Stimulated activated naive CD8-positive, alpha-beta T cell treated with anti-CD3 and anti-CD28 coated beads, Interleukin-15, Interleukin-2, amounts not matched to agents 100 ng/mL and 50 ng/mL, for 24 hours (primary cell): ENCODE data around the gene CEP72.
"Not testable (repeated sequence)": the region's sequence is repeated elsewhere in the genome, so short reads cannot be mapped to it uniquely, and the experiment has no call there.

Source experiments
- H3K27ac Mint-ChIP-seq: one replicate; pipeline ENCODE4 v1.8.0; 2021; ENCODE audit warnings: mild to moderate bottlenecking, mixed read lengths
- H3K27me3 Mint-ChIP-seq: one replicate; pipeline ENCODE4 v1.8.0; 2021; ENCODE audit warnings: mixed read lengths
- H3K36me3 Mint-ChIP-seq: one replicate; pipeline ENCODE4 v1.8.0; 2021; ENCODE audit warnings: low read depth, mixed read lengths
- H3K4me1 Mint-ChIP-seq: one replicate; pipeline ENCODE4 v1.8.0; 2021; ENCODE audit warnings: low read depth, mixed read lengths
- H3K4me3 Mint-ChIP-seq: one replicate; pipeline ENCODE4 v1.8.0; 2021; ENCODE audit warnings: mild to moderate bottlenecking, mixed read lengths
- H3K9me3 Mint-ChIP-seq: one replicate; pipeline ENCODE4 v1.8.0; 2021; ENCODE audit warnings: mixed read lengths

Gene CEP72

DNA sequence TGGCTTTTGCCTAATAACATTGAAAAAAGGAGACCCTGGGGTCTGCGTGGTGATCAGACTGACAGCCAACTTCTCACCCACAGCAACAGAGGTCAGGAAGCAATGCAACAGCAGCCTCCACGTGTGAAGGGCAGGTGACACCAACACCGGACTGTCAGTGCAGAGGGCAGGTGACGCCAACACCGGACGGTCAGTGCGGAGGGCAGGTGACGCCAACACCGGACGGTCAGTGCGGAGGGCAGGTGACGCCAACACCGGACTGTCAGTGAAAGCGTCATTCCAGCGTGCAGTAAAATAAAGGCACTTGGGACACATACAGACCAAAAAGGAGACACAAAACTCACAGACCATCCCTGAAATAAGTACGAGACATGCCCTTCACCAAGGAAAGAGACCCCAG, 37.2 kb upstream of the CEP72 start:
- peaks cover 14% of the 10 kb centered on the region for H3K9me3 Mint-ChIP-seq
- no peak overlapping the region for H3K27ac Mint-ChIP-seq
- H3K36me3 Mint-ChIP-seq, result no peaks in the 10 kb centered on the region
- H3K4me1 Mint-ChIP-seq, result no peaks in the 10 kb centered on the region
- H3K4me3 Mint-ChIP-seq, result no peak overlapping the region
- peaks cover 37% of the 10 kb centered on the region for H3K27me3 Mint-ChIP-seq

GRCh38 chr5:575636-576035, 36.5 kb upstream of the CEP72 start:
- Mint-ChIP-seq H3K27ac (no peak overlapping the region), H3K4me3 (no peak overlapping the region), H3K9me3 (peaks cover 14% of the 10 kb centered on the region), H3K36me3 (no peaks in the 10 kb centered on the region), H3K4me1 (no peaks in the 10 kb centered on the region), H3K27me3 (peaks cover 43% of the 10 kb centered on the region)

DNA sequence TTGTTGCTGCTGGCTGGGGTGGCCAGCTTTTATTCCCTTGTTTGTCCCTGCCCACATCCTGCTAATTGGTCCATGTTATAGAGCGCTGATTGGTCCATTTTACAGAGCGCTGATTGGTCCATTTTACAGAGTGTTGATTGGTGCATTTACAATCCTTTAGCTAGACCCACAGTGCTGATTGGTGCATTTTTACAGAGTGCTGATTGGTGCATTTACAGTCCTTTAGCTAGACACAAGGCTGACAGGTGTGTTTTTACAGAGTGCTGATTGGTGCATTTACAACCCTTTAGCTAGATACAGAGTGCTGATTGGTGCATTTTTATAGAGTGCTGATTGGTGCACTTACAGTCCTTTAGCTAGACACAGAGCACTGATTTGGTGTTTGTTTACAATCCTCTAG, 34.9 kb upstream of the CEP72 start:
- H3K36me3 Mint-ChIP-seq, H3K27ac Mint-ChIP-seq, H3K4me3 Mint-ChIP-seq, H3K4me1 Mint-ChIP-seq: not testable (repeated sequence)
- H3K9me3 Mint-ChIP-seq, result peaks cover 14% of the 10 kb centered on the region
- peaks cover 58% of the 10 kb centered on the region for H3K27me3 Mint-ChIP-seq

GRCh38 chr5:577800-578199, 34.3 kb upstream of the CEP72 start:
- Mint-ChIP-seq H3K9me3 (peaks cover 14% of the 10 kb centered on the region), H3K27me3 (peaks cover 57% of the 10 kb centered on the region), H3K27ac (no peak overlapping the region), H3K4me1 (no peaks in the 10 kb centered on the region), H3K36me3 (no peaks in the 10 kb centered on the region), H3K4me3 (no peak overlapping the region)

GRCh38 chr5:579211-579610, 32.9 kb upstream of the CEP72 start:
- H3K4me1 Mint-ChIP-seq, result no peaks in the 10 kb centered on the region
- peaks cover 57% of the 10 kb centered on the region for H3K27me3 Mint-ChIP-seq
- H3K4me3 Mint-ChIP-seq, result no peak overlapping the region

DNA sequence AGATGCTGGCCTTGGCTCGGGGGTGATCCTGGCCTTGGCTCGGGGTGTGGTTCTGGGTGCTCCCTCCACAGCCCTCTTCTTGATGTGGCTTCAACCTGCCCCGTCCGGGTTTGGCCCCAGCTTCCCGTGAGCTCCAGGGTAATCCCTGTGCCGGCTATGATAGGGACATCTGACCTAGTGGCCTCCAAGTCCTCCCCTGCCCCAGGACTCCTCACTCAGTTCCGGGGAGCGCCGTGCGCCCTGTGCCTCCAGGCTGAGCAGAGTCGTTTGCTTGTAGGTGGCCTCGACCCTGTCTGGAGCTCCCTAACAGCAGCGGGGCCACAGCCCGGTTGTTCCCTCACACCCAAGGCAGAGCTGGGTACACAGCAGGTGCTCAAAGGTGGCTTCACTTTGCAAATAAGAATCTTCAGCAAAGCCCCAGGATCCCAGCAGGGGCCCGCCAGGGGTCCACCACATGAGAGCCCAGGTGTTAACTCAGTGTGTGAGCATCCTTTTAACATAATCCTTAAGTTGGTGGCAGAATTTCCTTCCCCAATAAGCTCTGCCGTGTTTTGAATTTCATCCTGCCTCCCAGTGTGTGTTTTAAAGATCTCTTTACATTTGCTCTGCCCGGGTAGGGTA, 32.3 kb upstream of the CEP72 start:
- Mint-ChIP-seq H3K36me3 (no peaks in the 10 kb centered on the region), H3K9me3 (peaks cover 14% of the 10 kb centered on the region), H3K27me3 (peaks cover 57% of the 10 kb centered on the region), H3K4me1 (no peaks in the 10 kb centered on the region), H3K4me3 (no peak overlapping the region), H3K27ac (no peak overlapping the region)

More at GRCh38 chr5:579211-579610, 32.9 kb upstream of the CEP72 start:
- Mint-ChIP-seq H3K36me3 (no peaks in the 10 kb centered on the region), H3K9me3 (peaks cover 14% of the 10 kb centered on the region), H3K27ac (no peak overlapping the region)

- peaks cover 52% of the 10 kb centered on the region for H3K27me3 Mint-ChIP-seq
- no peaks in the 10 kb centered on the region for H3K4me1 Mint-ChIP-seq
- H3K4me3 Mint-ChIP-seq, result no peak overlapping the region
- H3K27ac Mint-ChIP-seq, result no peak overlapping the region
- no peaks in the 10 kb centered on the region for H3K36me3 Mint-ChIP-seq
- H3K9me3 Mint-ChIP-seq, result peaks cover 9% of the 10 kb centered on the region
Observed at GRCh38 chr5:580436-580835, 31.7 kb upstream of the CEP72 start.

- H3K36me3 Mint-ChIP-seq, result no peaks in the 10 kb centered on the region
- H3K27me3 Mint-ChIP-seq, result peaks cover 48% of the 10 kb centered on the region
- peaks cover 4% of the 10 kb centered on the region for H3K9me3 Mint-ChIP-seq
- no peak overlapping the region for H3K4me3 Mint-ChIP-seq
- no peaks in the 10 kb centered on the region for H3K4me1 Mint-ChIP-seq
- H3K27ac Mint-ChIP-seq, result no peak overlapping the region
Observed at GRCh38 chr5:581266-581665, 30.9 kb upstream of the CEP72 start.

GRCh38 chr5:581941-582340, 30.2 kb upstream of the CEP72 start:
- peaks cover 45% of the 10 kb centered on the region for H3K27me3 Mint-ChIP-seq
- H3K36me3 Mint-ChIP-seq, result no peaks in the 10 kb centered on the region
- H3K4me1 Mint-ChIP-seq, result no peaks in the 10 kb centered on the region
- H3K9me3 Mint-ChIP-seq, result no peaks in the 10 kb centered on the region
- H3K4me3 Mint-ChIP-seq, result no peak overlapping the region
- no peak overlapping the region for H3K27ac Mint-ChIP-seq

DNA sequence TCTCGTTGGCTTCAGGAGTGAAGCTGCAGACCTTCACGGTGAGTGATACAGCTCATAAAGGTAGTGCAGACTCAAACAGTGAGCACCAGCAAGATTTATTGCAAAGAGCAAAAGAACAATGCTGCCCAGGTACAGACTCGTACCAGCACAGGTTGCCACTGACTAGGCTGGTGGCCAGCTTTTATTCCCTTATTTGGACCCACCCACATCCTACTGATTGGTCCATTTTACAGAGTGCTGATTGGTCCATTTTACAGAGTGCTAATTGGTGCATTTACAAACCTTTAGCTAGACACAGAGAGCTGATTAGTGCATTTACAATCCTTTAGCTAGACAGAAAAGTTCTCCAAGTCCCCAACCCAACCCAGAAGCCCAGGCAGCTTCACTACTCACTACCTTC, 29.7 kb upstream of the CEP72 start:
- not testable (repeated sequence) for H3K9me3 Mint-ChIP-seq, H3K4me1 Mint-ChIP-seq, H3K4me3 Mint-ChIP-seq, H3K36me3 Mint-ChIP-seq, H3K27ac Mint-ChIP-seq
- H3K27me3 Mint-ChIP-seq, result peaks cover 45% of the 10 kb centered on the region

- Mint-ChIP-seq H3K4me3 (no peak overlapping the region), H3K27me3 (peaks cover 43% of the 10 kb centered on the region), H3K9me3 (no peaks in the 10 kb centered on the region), H3K4me1 (no peaks in the 10 kb centered on the region), H3K27ac (no peak overlapping the region), H3K36me3 (no peaks in the 10 kb centered on the region)
Observed at GRCh38 chr5:582936-583635, 29.1 kb upstream of the CEP72 start.

DNA sequence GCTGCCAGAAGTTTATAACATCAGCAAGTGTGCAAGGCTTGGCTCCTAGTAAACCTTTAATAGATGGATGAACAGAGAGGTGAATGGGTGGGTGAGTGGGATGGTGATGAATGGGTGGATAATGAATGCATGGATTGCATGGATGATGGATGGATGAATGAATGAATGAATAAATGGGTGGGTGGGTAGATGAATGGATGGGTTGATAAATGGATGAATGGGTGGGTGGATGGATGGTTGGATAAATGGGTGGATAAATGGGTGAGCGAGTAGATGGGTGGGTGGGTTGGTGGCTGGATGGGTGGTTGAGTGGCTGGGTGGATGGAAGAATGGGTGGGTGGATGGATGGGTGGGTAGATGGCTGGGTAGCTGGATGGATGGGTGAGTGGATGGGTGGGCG, 28.5 kb upstream of the CEP72 start:
- no peaks in the 10 kb centered on the region for H3K36me3 Mint-ChIP-seq
- no peak overlapping the region for H3K27ac Mint-ChIP-seq
- peaks cover 41% of the 10 kb centered on the region for H3K27me3 Mint-ChIP-seq
- no peaks in the 10 kb centered on the region for H3K4me1 Mint-ChIP-seq
- no peak overlapping the region for H3K4me3 Mint-ChIP-seq
- no peaks in the 10 kb centered on the region for H3K9me3 Mint-ChIP-seq

GRCh38 chr5:584216-584615, 27.9 kb upstream of the CEP72 start:
- no peaks in the 10 kb centered on the region for H3K4me1 Mint-ChIP-seq
- H3K9me3 Mint-ChIP-seq, result peaks cover under 1% of the 10 kb centered on the region
- no peaks in the 10 kb centered on the region for H3K36me3 Mint-ChIP-seq
- no peak overlapping the region for H3K27ac Mint-ChIP-seq
- peaks cover 35% of the 10 kb centered on the region for H3K27me3 Mint-ChIP-seq
- H3K4me3 Mint-ChIP-seq, result no peak overlapping the region

DNA sequence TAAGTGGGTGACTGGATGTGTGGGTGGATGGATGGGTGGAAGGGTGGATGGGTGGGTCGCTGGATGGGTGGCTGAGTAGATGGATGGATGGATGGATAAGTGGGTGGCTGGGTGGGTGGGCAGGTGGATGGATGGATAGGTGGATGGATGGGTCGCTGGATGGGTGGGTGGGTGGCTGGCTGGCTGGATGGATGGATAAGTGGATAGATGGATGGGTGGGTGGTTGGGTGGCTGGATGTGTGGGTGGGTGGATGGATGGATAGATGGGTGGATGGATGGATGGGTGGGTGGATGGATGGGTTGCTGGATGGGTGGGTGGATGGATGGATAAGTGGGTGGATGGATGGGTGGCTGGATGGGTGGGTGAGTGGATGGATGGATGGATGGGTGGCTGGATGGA, 27.3 kb upstream of the CEP72 start:
- H3K27me3 Mint-ChIP-seq, result peaks cover 34% of the 10 kb centered on the region
- no peak overlapping the region for H3K4me3 Mint-ChIP-seq
- H3K27ac Mint-ChIP-seq, result no peak overlapping the region
- H3K36me3 Mint-ChIP-seq, result no peaks in the 10 kb centered on the region
- H3K4me1 Mint-ChIP-seq, result peaks cover 5% of the 10 kb centered on the region
- H3K9me3 Mint-ChIP-seq, result peaks cover 7% of the 10 kb centered on the region

DNA sequence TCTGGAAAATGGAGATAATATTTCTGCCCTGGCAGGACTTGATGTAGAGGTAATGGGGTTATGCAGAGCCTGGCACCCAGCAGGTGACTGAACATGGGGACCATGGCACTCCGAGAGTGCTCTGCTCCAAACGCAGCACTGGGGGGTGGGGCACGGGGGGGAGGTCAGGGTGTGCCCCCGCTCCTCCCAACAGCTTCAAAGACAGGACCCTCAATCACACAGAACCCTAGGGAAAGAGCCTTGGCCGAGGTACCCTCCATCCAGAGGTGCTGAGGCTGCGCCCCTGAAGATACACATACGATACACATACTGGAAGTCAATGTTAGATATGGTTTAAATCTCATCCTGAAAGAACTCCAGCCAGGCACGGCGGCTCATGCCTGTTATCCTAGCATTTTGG, 26.6 kb upstream of the CEP72 start:
- Mint-ChIP-seq H3K27me3 (peaks cover 32% of the 10 kb centered on the region), H3K4me1 (peaks cover 6% of the 10 kb centered on the region), H3K9me3 (peaks cover 8% of the 10 kb centered on the region), H3K4me3 (no peak overlapping the region), H3K27ac (no peak overlapping the region), H3K36me3 (no peaks in the 10 kb centered on the region)
